ENCODE data around the gene GABRB1. TPM values are rescaled to one million over a fixed set of nuclear protein-coding genes. Genes with fewer than 3 reads are reported as not detected.

The GABRB1 gene
- total and polyA plus RNA-seq, 2 donors (not counting 3 experiments of a cell fraction or from before 2014, with no cell fraction given): not detected

GRCh38 chr4:47315346-47315745 lies 284.0 kb downstream of the GABRB1 start:
- FAIRE-seq: no peak
- ChIA-PET POLR2A (no interaction called here), CTCF (no interaction called here)
- Histone ChIP-seq H2AFZ (ENCODE audit: low read depth, low read length) (no peak overlapping the region), H3K36me3 (ENCODE audit: control insufficient read depth in 2 of 2, extremely low read depth in 1 of 2, insufficient read depth in 2 of 2, low read length in 2 of 2) (no peaks in the 10 kb centered on the region), H3K27me3 (ENCODE audit: control insufficient read depth in 2 of 2, insufficient read depth in 2 of 2, low read length in 2 of 2) (no peaks in the 10 kb centered on the region), H3K27ac (ENCODE audit: insufficient read depth, low read depth, low read length) (no peak overlapping the region), H3K79me2 (ENCODE audit: control insufficient read depth, insufficient read depth, low read length) (no peaks in the 10 kb centered on the region), H3K9ac (replicated peaks; ENCODE audit: extremely low read depth, insufficient read depth, low read length) (no peak overlapping the region), H3K9me3 (replicated peaks; ENCODE audit: control insufficient read depth, insufficient read depth, low read length) (no peaks in the 10 kb centered on the region), H4K20me1 (replicated peaks; ENCODE audit: control insufficient read depth, extremely low read depth, insufficient read depth, low read length) (no peaks in the 10 kb centered on the region), H3K9me1 (replicated peaks; ENCODE audit: control insufficient read depth, extremely low read depth, insufficient read depth, low read length) (no peaks in the 10 kb centered on the region), H3K4me2 (ENCODE audit: insufficient read depth, low read length) (no peak overlapping the region), H3K4me3 (replicated peaks in 1 of 3; ENCODE audit: insufficient read depth in 1 of 3, low read depth in 1 of 3, low read length in 3 of 3) (no peak overlapping the region), H3K4me1 (ENCODE audit: control insufficient read depth, extremely low read depth, insufficient read depth, low read length) (no peaks in the 10 kb centered on the region)
- peak; percentile 18 for TF ChIP-seq FOS (IDR thresholded peaks at IDR 0.05; ENCODE audit: borderline replicate concordance, insufficient read depth, low read length)
- TF ChIP-seq MAX (IDR thresholded peaks at IDR 0.05; ENCODE audit: insufficient read depth, insufficient read length): no peak
- peak; percentile 10 for DNase-seq (ENCODE audit: low read depth, low spot score)
- dilution Hi-C loops (cut with MboI; ENCODE audit: extremely low pct_ligation_motif_present, low sequenced_read_pairs): no loop called here
- no TSS peak for BruUV-seq (replicated peaks)
- intact Hi-C loops (cut with micrococcal nuclease): no loop called here

- Histone ChIP-seq H3K4me1 (ENCODE audit: control insufficient read depth, extremely low read depth, insufficient read depth, low read length) (no peaks in the 10 kb centered on the region), H3K9ac (replicated peaks; ENCODE audit: extremely low read depth, insufficient read depth, low read length) (no peak overlapping the region), H3K27ac (ENCODE audit: insufficient read depth, low read depth, low read length) (no peak overlapping the region), H3K4me2 (ENCODE audit: insufficient read depth, low read length) (no peak overlapping the region), H3K9me1 (replicated peaks; ENCODE audit: control insufficient read depth, extremely low read depth, insufficient read depth, low read length) (no peaks in the 10 kb centered on the region), H3K9me3 (replicated peaks; ENCODE audit: control insufficient read depth, insufficient read depth, low read length) (no peaks in the 10 kb centered on the region), H3K27me3 (ENCODE audit: control insufficient read depth in 2 of 2, insufficient read depth in 2 of 2, low read length in 2 of 2) (no peaks in the 10 kb centered on the region), H3K36me3 (ENCODE audit: control insufficient read depth in 2 of 2, extremely low read depth in 1 of 2, insufficient read depth in 2 of 2, low read length in 2 of 2) (no peaks in the 10 kb centered on the region), H2AFZ (ENCODE audit: low read depth, low read length) (no peak overlapping the region), H3K4me3 (replicated peaks in 1 of 3; ENCODE audit: insufficient read depth in 1 of 3, low read depth in 1 of 3, low read length in 3 of 3) (no peak overlapping the region), H3K79me2 (ENCODE audit: control insufficient read depth, insufficient read depth, low read length) (no peaks in the 10 kb centered on the region), H4K20me1 (replicated peaks; ENCODE audit: control insufficient read depth, extremely low read depth, insufficient read depth, low read length) (no peaks in the 10 kb centered on the region)
- dilution Hi-C loops (cut with MboI; ENCODE audit: extremely low pct_ligation_motif_present, low sequenced_read_pairs): no loop called here
- no peak for FAIRE-seq
- BruUV-seq (replicated peaks): no TSS peak
- ChIA-PET CTCF (no interaction called here), POLR2A (no interaction called here)
- no peak for TF ChIP-seq MAX (IDR thresholded peaks at IDR 0.05; ENCODE audit: insufficient read depth, insufficient read length)
- no peak for TF ChIP-seq MYC (IDR thresholded peaks at IDR 0.05; ENCODE audit: low read depth, low read length)
- TF ChIP-seq CTCF (IDR thresholded peaks at IDR 0.05; ENCODE audit: extremely low read depth in 1 of 2, insufficient read depth in 1 of 2, low read depth in 1 of 2, low read length in 2 of 2): no peak
- TF ChIP-seq POLR2AphosphoS5 (IDR thresholded peaks at IDR 0.05; ENCODE audit: insufficient read depth, low read depth, low read length): no peak
- TF ChIP-seq EZH2 (IDR thresholded peaks at IDR 0.05; ENCODE audit: borderline replicate concordance, low read depth, low read length, severe bottlenecking): no peak
- intact Hi-C loops (cut with micrococcal nuclease): no loop called here
- DNase-seq (ENCODE audit: low read depth, low spot score): no peak
These were observed 294.7 kb downstream of the GABRB1 start for GRCh38 chr4:47326025-47326424.

Measured in endothelial cell of umbilical vein (primary cell).